ENCODE measurements around the gene KLHL26. TPM values are rescaled to one million over a fixed set of nuclear protein-coding genes. Genes with fewer than 3 reads are reported as not detected.
A peak's percentile ranks its signal among the peaks of the same experiment; 100 is the strongest.

The KLHL26 gene
- total and polyA plus RNA-seq, 2 of the 13 experiments (the other 11 are each of a cell fraction or from before 2014, with no cell fraction given): 1.5 to 1.7 TPM

DNA sequence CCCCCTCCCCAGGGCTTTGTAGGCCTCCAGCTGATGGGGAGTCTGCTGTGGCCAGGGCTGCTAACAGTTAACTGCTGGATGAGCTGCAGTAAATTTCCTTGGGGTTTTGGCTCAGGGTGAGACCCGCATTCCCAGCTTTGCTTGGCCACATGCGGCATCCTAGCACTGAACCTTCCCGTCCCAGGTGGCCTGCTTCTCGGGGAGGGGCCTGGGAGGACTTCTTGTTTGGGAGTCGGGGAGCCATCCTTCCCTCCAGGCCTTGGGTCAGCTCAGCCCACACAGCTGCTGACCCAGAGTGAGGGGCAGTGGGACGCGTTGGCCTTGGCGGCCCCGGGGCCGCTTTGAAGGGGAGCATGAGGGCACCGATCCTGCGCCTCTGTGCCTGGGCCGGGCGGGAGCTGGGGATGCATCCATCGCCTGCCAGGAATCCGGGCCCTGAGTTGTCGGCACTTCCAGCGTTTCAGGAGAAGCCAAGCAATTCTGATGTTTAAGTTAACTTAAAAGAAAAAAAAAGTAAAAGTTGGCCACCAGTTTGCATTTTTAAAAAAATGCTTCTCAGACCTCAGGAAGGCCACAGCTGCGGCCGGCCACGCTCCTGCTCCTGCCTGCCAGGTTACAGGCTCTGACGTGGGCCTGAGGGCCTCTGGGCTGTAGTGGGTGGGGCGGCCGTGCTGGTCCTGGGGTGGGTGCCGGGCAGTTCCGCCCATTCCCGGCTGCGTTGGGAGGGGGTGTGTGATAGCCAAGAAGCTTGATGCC, 74.3 kb downstream of the KLHL26 start:
- H3K9ac ChIP-seq (ENCODE audit: insufficient read depth, low read depth, low read length): no peak overlapping the region
- intact Hi-C loops (cut with micrococcal nuclease; ENCODE audit: unreplicated experiment): no loop called here

More for the DNA sequence above, 74.3 kb downstream of the KLHL26 start:
- DNase-seq (ENCODE audit: low spot score) (no peak), FAIRE-seq (no peak), ATAC-seq (no peak)
- WGBS (ENCODE audit: low lambda C conversion rate): 97% methylated on average over 20 of the region's 28 CpGs
- TF ChIP-seq HNF4G (IDR thresholded peaks at IDR 0.05; ENCODE audit: borderline replicate concordance, low read depth, low read length) (no peak), HNF4G (CRISPR knock-in tag; IDR thresholded peaks at IDR 0.05; ENCODE audit: borderline replicate concordance, low read depth) (no peak), RXRA (CRISPR knock-in tag; IDR thresholded peaks at IDR 0.05) (no peak), ARNT2 (CRISPR knock-in tag; IDR thresholded peaks at IDR 0.05; ENCODE audit: low read depth) (no peak), ZNF687 (CRISPR knock-in tag; IDR thresholded peaks at IDR 0.05) (0 out of 2 replicates have a peak, but pooled peaks have one; percentile 16), NCOA1 (CRISPR knock-in tag; IDR thresholded peaks at IDR 0.05) (no peak), DNMT1 (CRISPR knock-in tag; IDR thresholded peaks at IDR 0.05) (no peak), ONECUT2 (CRISPR knock-in tag; IDR thresholded peaks at IDR 0.05) (no peak), HMGXB4 (CRISPR knock-in tag; IDR thresholded peaks at IDR 0.05; ENCODE audit: borderline replicate concordance in 1 of 2, low read depth in 1 of 2) (no peak), ZNF510 (CRISPR knock-in tag; IDR thresholded peaks at IDR 0.05; ENCODE audit: low read depth) (no peak), AGO2 (optimal IDR thresholded peaks at IDR 0.05; ENCODE audit: low read depth, low read length) (peak; percentile 54), ZNF468 (CRISPR knock-in tag; IDR thresholded peaks at IDR 0.05) (no peak), PHF21A (CRISPR knock-in tag; IDR thresholded peaks at IDR 0.05) (no peak), ELF4 (CRISPR knock-in tag; IDR thresholded peaks at IDR 0.05; ENCODE audit: borderline replicate concordance) (no peak)
- TF ChIP-seq, protein P1, sequence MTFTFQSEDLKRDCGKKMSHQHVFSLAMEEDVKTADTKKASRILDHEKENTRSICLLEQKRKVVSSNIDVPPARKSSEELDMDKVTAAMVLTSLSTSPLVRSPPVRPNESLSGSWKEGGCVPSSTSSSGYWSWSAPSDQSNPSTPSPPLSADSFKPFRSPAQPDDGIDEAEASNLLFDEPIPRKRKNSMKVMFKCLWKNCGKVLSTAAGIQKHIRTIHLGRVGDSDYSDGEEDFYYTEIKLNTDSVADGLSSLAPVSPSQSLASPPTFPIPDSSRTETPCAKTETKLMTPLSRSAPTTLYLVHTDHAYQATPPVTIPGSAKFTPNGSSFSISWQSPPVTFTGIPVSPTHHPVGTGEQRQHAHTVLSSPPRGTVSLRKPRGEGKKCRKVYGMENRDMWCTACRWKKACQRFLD (CRISPR knock-in tag; IDR thresholded peaks at IDR 0.05; ENCODE audit: borderline replicate concordance): no peak
- no TSS peak for BruUV-seq (replicated peaks)
- no peak overlapping the region for H3K4me3 ChIP-seq (replicated peaks in 1 of 3; ENCODE audit: insufficient read depth in 1 of 3, low read depth in 2 of 3, low read length in 3 of 3)
- ChIA-PET POLR2A (no interaction called here), CTCF (ENCODE audit: low intra/inter-chr PET ratio, low total read pairs) (no interaction called here)
- H3K4me2 ChIP-seq (ENCODE audit: low read depth, low read length): no peak overlapping the region
- H3K27me3 ChIP-seq (ENCODE audit: control insufficient read depth in 1 of 2, insufficient read depth in 2 of 2, low read length in 2 of 2): no peaks in the 10 kb centered on the region
- in situ Hi-C loops (cut with HindIII; ENCODE audit: extremely low pct_ligation_motif_present, low pct_unique_long_range_greater_than_20kb): no loop called here
- H4K20me1 ChIP-seq (ENCODE audit: insufficient read depth, low read length): no peaks in the 10 kb centered on the region
- no peak overlapping the region for H3K27ac ChIP-seq (ENCODE audit: extremely low read length, insufficient read depth, low read length)
- H3K36me3 ChIP-seq (replicated peaks in 1 of 2; ENCODE audit: control insufficient read depth in 1 of 2, insufficient read depth in 2 of 2, low read length in 2 of 2): no peaks in the 10 kb centered on the region
- no peak overlapping the region for H2AFZ ChIP-seq (ENCODE audit: low read length)
- no peaks in the 10 kb centered on the region for H3K9me3 ChIP-seq (ENCODE audit: low read length)
- peaks cover 21% of the 10 kb centered on the region for H3K79me2 ChIP-seq (ENCODE audit: insufficient read depth, low read length)
- H3K4me1 ChIP-seq (ENCODE audit: insufficient read depth, low read length): peaks cover 42% of the 10 kb centered on the region
